K562 (cell line): ENCODE results near the gene IL17RA. TPM values are rescaled to one million over a fixed set of nuclear protein-coding genes. Genes with fewer than 3 reads are reported as not detected.
A peak's percentile ranks its signal among the peaks of the same experiment; 100 is the strongest.

Experiments
- ATAC-seq: fragments of 200-7000 bp; cut with Tn5 transposase; 3 replicates; pipeline ENCODE4 v1.9.1; 2020; ENCODE audit warnings: moderate library complexity
- BruUV-seq: library from RNA; stranded (reverse); fragments of 400-500 nt; replicated peaks from 2 replicates; lab custom pipeline; 2021; lab: Mats Ljungman, UMichigan
- CTCF ChIA-PET: fragments of 300-600 bp; formaldehyde crosslinking; extraction: SDS; loops from one replicate; lab custom pipeline; 2021; ENCODE audit warnings: low intra/inter-chr PET ratio; lab: Yijun Ruan, JAX
- POLR2A ChIA-PET: fragments of 300-600, 350-650 bp; sonication (Branson Sonifier 250); formaldehyde crosslinking; extraction: SDS; loops from one replicate; lab custom pipeline; 2021; ENCODE audit warnings: antibody characterized with exemption, inconsistent platforms; lab: Yijun Ruan, JAX
- DNase-seq, 4 experiments: peaks; one replicate each; pipeline versions ENCODE4 v3.0.0 to v3.0.0-alpha.2; 2011 to 2018; ENCODE audit warnings: low spot score in 3 of 4, mixed read lengths in 3 of 4; ENCODE audit errors: extremely low read depth in 1 of 4
- FAIRE-seq: peaks from 2 replicates; lab custom pipeline; 2011; peaks lifted over from hg19 to GRCh38; lab: Jason Lieb, UNC
- H2AFZ ChIP-seq: 2 replicates; pipeline ENCODE4 v1.6.0; 2011; ENCODE audit warnings: low read depth, low read length, control low read depth, inconsistent platforms
- H3K27ac ChIP-seq: fragments of 200-600 bp; 3 replicates; pipeline ENCODE4 v1.8.0; 2011; ENCODE audit warnings: low read depth, mild to moderate bottlenecking, control low read depth, inconsistent platforms, low read length, moderate library complexity, mixed read lengths; ENCODE audit errors: extremely low read depth
- H3K27me3 ChIP-seq, 2 experiments: fragments of 300-600 bp in 1 of 2; 2 replicates in 1 of 2; 3 replicates in 1 of 2; pipeline versions ENCODE4 v1.6.0 to v1.8.0; 2011; ENCODE audit warnings: inconsistent platforms in 2 of 2, low read length in 2 of 2, mild to moderate bottlenecking in 1 of 2, mixed read lengths in 1 of 2, moderate library complexity in 1 of 2; ENCODE audit not compliant: control insufficient read depth in 2 of 2, insufficient read depth in 2 of 2
- H3K36me3 ChIP-seq: fragments of 300-600 bp; 3 replicates; pipeline ENCODE4 v1.8.0; 2011; ENCODE audit warnings: mild to moderate bottlenecking, low read length, inconsistent platforms; ENCODE audit not compliant: control insufficient read depth, insufficient read depth
- H3K4me1 ChIP-seq, 2 experiments: fragments of 200-600 bp in 1 of 2; replicated peaks in 1 of 2; 2 replicates in 1 of 2; 3 replicates in 1 of 2; pipeline versions ENCODE4 v1.5.1 to v1.8.0; 2011; ENCODE audit warnings: inconsistent platforms in 2 of 2, low read length in 2 of 2, mild to moderate bottlenecking in 1 of 2, mixed read lengths in 1 of 2, moderate library complexity in 1 of 2; ENCODE audit not compliant: control insufficient read depth in 2 of 2, insufficient read depth in 2 of 2
- H3K4me2 ChIP-seq: 2 replicates; pipeline ENCODE4 v1.6.1; 2011; ENCODE audit warnings: low read length, control low read depth, inconsistent platforms, mixed read lengths; ENCODE audit not compliant: insufficient read depth
- H3K4me3 ChIP-seq: fragments of 200-600 bp; sonication (generic), shearing (Covaris generic); 2 replicates; pipeline ENCODE4 v1.5.1; 2016; ENCODE audit warnings: control low read depth, inconsistent platforms
- H3K79me2 ChIP-seq: fragments of 200-600 bp; 3 replicates; pipeline ENCODE4 v1.8.0; 2011; ENCODE audit warnings: low read length, inconsistent platforms; ENCODE audit not compliant: control insufficient read depth, insufficient read depth
- H3K9ac ChIP-seq, 2 experiments: 2 replicates each; pipeline versions ENCODE4 v1.6.0 to v1.6.1; 2011; ENCODE audit warnings: low read depth in 2 of 2, low read length in 2 of 2, control low read depth in 1 of 2, inconsistent platforms in 1 of 2, mild to moderate bottlenecking in 1 of 2, mixed read lengths in 1 of 2; ENCODE audit not compliant: insufficient read depth in 1 of 2
- H3K9me1 ChIP-seq: one replicate; pipeline ENCODE4 v1.6.0; 2011; ENCODE audit warnings: inconsistent platforms, mild to moderate bottlenecking, low read length, moderate library complexity; ENCODE audit not compliant: control insufficient read depth, insufficient read depth
- H3K9me3 ChIP-seq: replicated peaks from 2 replicates; pipeline ENCODE4 v1.5.1; 2011; ENCODE audit warnings: low read depth, low read length, inconsistent platforms; ENCODE audit not compliant: control insufficient read depth, insufficient read depth
- H4K20me1 ChIP-seq: replicated peaks from 2 replicates; pipeline ENCODE4 v1.6.1; 2011; ENCODE audit warnings: low read length, inconsistent platforms, mixed read lengths; ENCODE audit not compliant: control insufficient read depth, insufficient read depth
- E2F5 ChIP-seq: sonication (generic); formaldehyde crosslinking; IDR thresholded peaks from 2 replicates; pipeline ENCODE4 v1.8.0; 2022; ENCODE audit warnings: mild to moderate bottlenecking, missing genetic modification reagents
- HDAC2 ChIP-seq: fragments of 450-650 bp; IDR thresholded peaks from 2 replicates; pipeline ENCODE4 v1.6.1; 2016; ENCODE audit warnings: mild to moderate bottlenecking
- SP1 ChIP-seq: sonication (generic); formaldehyde crosslinking; IDR thresholded peaks from 2 replicates; pipeline ENCODE4 v1.8.1; 2022; ENCODE audit warnings: mild to moderate bottlenecking, missing genetic modification reagents
- SRSF3 ChIP-seq: fragments of 200-400 bp; formaldehyde crosslinking; IDR thresholded peaks from 2 replicates; pipeline ENCODE4 v1.6.1; 2016; ENCODE audit warnings: mild to moderate bottlenecking, low read length, moderate library complexity; ENCODE audit not compliant: insufficient read depth
- XRCC5 ChIP-seq: fragments of 200-400 bp; formaldehyde crosslinking; IDR thresholded peaks from 2 replicates; pipeline ENCODE4 v1.6.1; 2017; ENCODE audit warnings: low read depth, mild to moderate bottlenecking, low read length
- ZBTB7A ChIP-seq: IDR thresholded peaks from 2 replicates; pipeline ENCODE4 v1.6.1; 2011; ENCODE audit warnings: low read depth, mild to moderate bottlenecking, low read length, moderate library complexity, borderline replicate concordance; ENCODE audit not compliant: control insufficient read depth
- ZNF253 ChIP-seq: fragments of 250-450 bp; sonication (Bioruptor Pico); conservative IDR thresholded peaks from 2 replicates; pipeline ENCODE4 v1.6.1; 2021; ENCODE audit warnings: mild to moderate bottlenecking
- ZNF79 ChIP-seq: fragments of 250-450 bp; sonication (Bioruptor Pico); IDR thresholded peaks from 2 replicates; pipeline ENCODE4 v1.4.0; 2020; ENCODE audit warnings: low read depth, mild to moderate bottlenecking, moderate library complexity
- WGBS: fragments of 100-300 bp; shearing (Covaris generic); methylation state at CpG from one replicate; pipeline ENCODE4 v1.1.6; 2016; ENCODE audit warnings: low coverage, mixed read lengths; ENCODE audit not compliant: insufficient coverage; ENCODE audit errors: missing lambda C conversion rate; 5-methylcytosine and 5-hydroxymethylcytosine counted together
- in situ Hi-C: fragments of 300-500 bp; cut with MboI; formaldehyde crosslinking; loops from 4 replicates; pipeline ENCODE4 v1.15.0; 2018; ENCODE audit warnings: inconsistent platforms, mixed read lengths
- intact Hi-C: fragments of 100-400 bp; cut with micrococcal nuclease; formaldehyde crosslinking; loops from 2 replicates; pipeline ENCODE4 v1.14.2; 2022
- polyA plus RNA-seq, 8 experiments: library from polyadenylated mRNA; depleted of rRNA in 4 of 8; stranded (reverse) in 5 of 8; unstranded in 3 of 8; fragments of >200 nt; fragmentation: Nextera tagmentation in 2 of 8; fragmentation: Illumina TruSeq in 1 of 8; extraction: Ambion mirVana in 2 of 8; extraction: Trizol in 1 of 8; gene quantifications; 2 replicates each; pipeline versions ENCODE4 v1.2.1 to v1.2.3, GENCODE V29; 2011 to 2014; ENCODE audit warnings: inconsistent platforms in 1 of 8, missing spikeins in 1 of 8
- total RNA-seq, 7 experiments: library from RNA; depleted of rRNA in 6 of 7; stranded (reverse); fragments of >200 nt in 6 of 7; fragmentation: Illumina TruSeq in 2 of 7; extraction: Trizol in 2 of 7; gene quantifications; 2 replicates each; pipeline versions ENCODE4 v1.2.1 to v1.2.3, GENCODE V29; 2011 to 2021; ENCODE audit warnings: low replicate concordance in 1 of 7

Gene IL17RA
- total and polyA plus RNA-seq, 9 of the 15 experiments (the other 6 are each of a cell fraction or from before 2014, with no cell fraction given), result 0.17 to 11.8 (median 3.7) TPM

- TF ChIP-seq HDAC2, result no peak
Observed at GRCh38 chr22:17086296-17086695, 1.5 kb downstream of the IL17RA start (continued).

- TF ChIP-seq ZNF253 (CRISPR knock-in tag) (no peak), E2F5 (no peak), XRCC5 (no peak), SP1 (CRISPR knock-in tag) (no peak), ZNF79 (no peak), ZBTB7A (no peak), SRSF3 (no peak)
- Histone ChIP-seq H2AFZ (no peak overlapping the region), H3K9me1 (no peaks in the 10 kb centered on the region), H3K4me2 (no peak overlapping the region), H3K79me2 (peaks cover 9% of the 10 kb centered on the region; the same call in 2 of the 3 replicates), H3K9me3 (no peaks in the 10 kb centered on the region), H3K27me3 (no peaks in the 10 kb centered on the region), H4K20me1 (peaks cover 12% of the 10 kb centered on the region), H3K36me3 (no peaks in the 10 kb centered on the region), H3K27ac (no peak overlapping the region), H3K9ac (peak overlapping the region in 1 of 2 experiments; percentile 61; a peak in 1 of 4 replicates), H3K4me3 (no peak overlapping the region), H3K4me1 (peaks cover 0 to 25% of the 10 kb centered on the region in 2 experiments; a peak in 4 of 5 replicates)
- intact Hi-C loops, result no loop called here
- DNase-seq, result no peak
- in situ Hi-C loops, result no loop called here
- ChIA-PET CTCF (no interaction called here), POLR2A (interaction anchor here (0.8 to 2.3 kb wide), 2 partner anchors 10 to 11 kb away, joined by 5 to 8 read pairs; no protein-coding TSS in a partner anchor)
- 66% methylated on average over 10 of the region's 10 CpGs for WGBS
- no peak for ATAC-seq
- FAIRE-seq, result no peak
- BruUV-seq, result no TSS peak
Observed at GRCh38 chr22:17086788-17087497, 2.1 kb downstream of the IL17RA start.
